ENCODE measurements around the gene DMKN. TPM values are rescaled to one million over a fixed set of nuclear protein-coding genes. Genes with fewer than 3 reads are reported as not detected.
A peak's percentile ranks its signal among the peaks of the same experiment; 100 is the strongest.
"Not testable (repeated sequence)": the region's sequence is repeated elsewhere in the genome, so short reads cannot be mapped to it uniquely, and the experiment has no call there.

The DMKN gene
- total and polyA plus RNA-seq, 5 donors from 2014 or later, result 0.74 to 1.6 (median 1.0) TPM; not detected in 2

DNA sequence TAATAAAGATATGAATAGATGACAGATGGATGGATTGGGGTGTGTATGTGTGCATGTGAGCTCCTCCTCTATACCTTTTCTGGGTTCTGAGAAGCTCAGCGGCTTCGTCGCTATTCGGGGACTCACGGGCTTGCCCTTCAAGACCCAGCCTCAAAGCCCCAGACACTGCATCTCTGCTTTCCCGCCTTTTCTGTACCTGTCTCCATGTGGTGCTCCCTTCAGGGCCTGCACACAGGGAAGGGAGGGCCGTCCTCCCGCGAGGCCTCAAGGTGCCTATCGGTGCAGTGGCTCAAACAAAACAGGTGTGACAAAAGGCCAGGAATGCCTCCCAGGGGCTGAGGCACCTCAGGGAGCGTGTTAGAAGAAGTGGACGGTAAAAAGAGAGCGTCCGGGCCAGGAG is 39.3 kb downstream of the DMKN start:
- Histone ChIP-seq H3K27ac (ENCODE audit: insufficient read depth, low read length, poor library complexity, severe bottlenecking) (no peak overlapping the region), H3K4me1 (ENCODE audit: control insufficient read depth, insufficient read depth, low read length, poor library complexity, severe bottlenecking) (no peaks in the 10 kb centered on the region), H3K36me3 (ENCODE audit: control insufficient read depth, insufficient read depth, low read length) (no peaks in the 10 kb centered on the region), H3K9me3 (ENCODE audit: control insufficient read depth in 2 of 2, low read length in 2 of 2) (no peaks in the 10 kb centered on the region), H3K4me3 (ENCODE audit: low read depth, low read length) (no peak overlapping the region), H3K27me3 (ENCODE audit: control insufficient read depth, insufficient read depth, low read length) (no peaks in the 10 kb centered on the region)
- H3K36me3 Mint-ChIP-seq, result no peaks in the 10 kb centered on the region
- no peak for ATAC-seq (ENCODE audit: low read depth in 2 of 2)
- H3K4me3 Mint-ChIP-seq, result no peak overlapping the region
- no peak for DNase-seq
- peaks cover 0 to 2% (median 0%) of the 10 kb centered on the region in 7 donors for H3K9me3 Mint-ChIP-seq
- peaks cover 0 to 1% (median 0%) of the 10 kb centered on the region in 4 donors for H3K4me1 Mint-ChIP-seq
- no peak overlapping the region for H3K27ac Mint-ChIP-seq
- H3K27me3 Mint-ChIP-seq, result no peaks in the 10 kb centered on the region

DNA sequence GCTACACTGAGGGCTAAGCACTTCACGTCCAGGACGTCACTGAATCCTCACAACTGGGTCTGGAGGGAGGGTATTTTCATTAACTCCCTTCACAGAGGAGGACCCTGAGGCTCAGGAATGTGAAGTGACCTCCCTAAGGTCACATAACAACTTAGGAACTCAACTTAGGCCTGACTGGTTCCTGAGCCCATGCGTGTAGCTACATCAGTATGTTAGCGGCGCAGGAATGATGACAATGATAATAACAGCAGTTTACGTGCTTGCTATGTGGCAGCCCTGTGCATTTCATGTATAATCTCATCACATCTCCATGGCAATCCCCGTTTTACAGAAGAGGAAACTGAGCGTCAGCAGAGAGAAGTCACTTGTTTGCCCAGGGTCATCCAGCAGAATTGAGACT is 41.5 kb downstream of the DMKN start:
- DNase-seq, result no peak
- H3K9me3 Mint-ChIP-seq, result peaks cover 0 to 2% (median 0%) of the 10 kb centered on the region in 7 donors
- no peak overlapping the region for H3K4me3 ChIP-seq (ENCODE audit: low read depth, low read length)
- ATAC-seq (ENCODE audit: low read depth in 2 of 2), result no peak
- peaks cover 0 to 1% (median 0%) of the 10 kb centered on the region in 4 donors for H3K4me1 Mint-ChIP-seq
- H3K4me1 ChIP-seq (ENCODE audit: control insufficient read depth, insufficient read depth, low read length, poor library complexity, severe bottlenecking), result no peaks in the 10 kb centered on the region
- peaks cover 6% of the 10 kb centered on the region for H3K27me3 Mint-ChIP-seq
- H3K27ac Mint-ChIP-seq, result no peak overlapping the region
- no peaks in the 10 kb centered on the region for H3K36me3 ChIP-seq (ENCODE audit: control insufficient read depth, insufficient read depth, low read length)
- no peak overlapping the region for H3K4me3 Mint-ChIP-seq
- no peaks in the 10 kb centered on the region for H3K9me3 ChIP-seq (ENCODE audit: control insufficient read depth in 2 of 2, low read length in 2 of 2)
- H3K27me3 ChIP-seq (ENCODE audit: control insufficient read depth, insufficient read depth, low read length), result no peaks in the 10 kb centered on the region
- H3K36me3 Mint-ChIP-seq, result no peaks in the 10 kb centered on the region
- H3K27ac ChIP-seq (ENCODE audit: insufficient read depth, low read length, poor library complexity, severe bottlenecking), result no peak overlapping the region

DNA sequence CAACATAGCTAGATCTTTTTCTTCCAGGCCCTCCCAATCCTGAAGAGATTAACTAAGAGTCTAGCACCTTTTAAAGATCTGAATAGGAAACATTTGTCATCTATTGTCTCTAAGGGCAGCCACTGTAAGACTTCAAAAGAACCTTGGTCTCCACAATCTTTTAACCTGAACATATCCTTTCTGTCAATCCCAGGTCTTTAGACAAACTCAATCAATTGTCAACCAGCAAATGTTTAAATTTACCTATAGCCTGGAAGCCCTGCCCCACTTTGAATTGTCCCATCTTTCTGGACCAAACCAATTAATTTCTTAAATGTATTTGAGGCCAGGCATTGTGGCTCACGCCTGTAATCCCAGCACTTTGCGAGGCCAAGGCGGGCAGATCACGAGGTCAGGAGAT is 42.4 kb downstream of the DMKN start:
- H3K27me3 Mint-ChIP-seq; H3K36me3 Mint-ChIP-seq; H3K4me3 Mint-ChIP-seq; DNase-seq; H3K9me3 Mint-ChIP-seq; H3K9me3 ChIP-seq (ENCODE audit: control insufficient read depth in 2 of 2, low read length in 2 of 2); H3K27ac Mint-ChIP-seq; H3K4me3 ChIP-seq (ENCODE audit: low read depth, low read length); H3K4me1 ChIP-seq (ENCODE audit: control insufficient read depth, insufficient read depth, low read length, poor library complexity, severe bottlenecking); H3K27ac ChIP-seq (ENCODE audit: insufficient read depth, low read length, poor library complexity, severe bottlenecking); H3K36me3 ChIP-seq (ENCODE audit: control insufficient read depth, insufficient read depth, low read length); H3K4me1 Mint-ChIP-seq; H3K27me3 ChIP-seq (ENCODE audit: control insufficient read depth, insufficient read depth, low read length); ATAC-seq (ENCODE audit: low read depth in 2 of 2): not testable (repeated sequence)

DNA sequence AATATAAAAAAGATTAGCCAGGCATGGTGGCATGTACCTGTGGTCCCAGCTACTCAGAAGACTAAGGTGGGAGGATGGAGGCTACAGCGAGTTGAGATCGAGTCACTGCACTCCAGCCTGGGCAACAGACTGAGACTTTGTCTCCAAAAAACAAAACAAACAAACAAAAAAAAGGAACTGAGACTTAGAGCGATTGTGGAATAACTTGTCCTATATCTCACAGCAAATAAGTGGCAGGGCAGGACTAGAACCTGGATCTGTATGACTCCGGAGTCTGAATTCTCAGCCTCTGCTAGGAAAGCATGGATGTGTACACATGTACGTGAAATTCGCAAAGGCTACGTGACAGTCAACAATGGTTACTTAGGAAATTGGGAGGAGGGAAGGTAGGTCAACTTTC is 43.3 kb downstream of the DMKN start:
- no peaks in the 10 kb centered on the region for H3K27me3 ChIP-seq (ENCODE audit: control insufficient read depth, insufficient read depth, low read length)
- peaks cover 0 to 4% (median 1%) of the 10 kb centered on the region in 4 donors for H3K4me1 Mint-ChIP-seq
- no peaks in the 10 kb centered on the region for H3K36me3 Mint-ChIP-seq
- H3K27ac ChIP-seq (ENCODE audit: insufficient read depth, low read length, poor library complexity, severe bottlenecking), result no peak overlapping the region
- H3K27ac Mint-ChIP-seq, result no peak overlapping the region
- H3K4me3 ChIP-seq (ENCODE audit: low read depth, low read length), result no peak overlapping the region
- H3K9me3 Mint-ChIP-seq, result no peaks in the 10 kb centered on the region
- H3K36me3 ChIP-seq (ENCODE audit: control insufficient read depth, insufficient read depth, low read length), result no peaks in the 10 kb centered on the region
- H3K4me1 ChIP-seq (ENCODE audit: control insufficient read depth, insufficient read depth, low read length, poor library complexity, severe bottlenecking), result no peaks in the 10 kb centered on the region
- no peak overlapping the region for H3K4me3 Mint-ChIP-seq
- no peak for DNase-seq
- peaks cover 6% of the 10 kb centered on the region for H3K27me3 Mint-ChIP-seq
- no peak for ATAC-seq (ENCODE audit: low read depth in 2 of 2)
- no peaks in the 10 kb centered on the region for H3K9me3 ChIP-seq (ENCODE audit: control insufficient read depth in 2 of 2, low read length in 2 of 2)

DNA sequence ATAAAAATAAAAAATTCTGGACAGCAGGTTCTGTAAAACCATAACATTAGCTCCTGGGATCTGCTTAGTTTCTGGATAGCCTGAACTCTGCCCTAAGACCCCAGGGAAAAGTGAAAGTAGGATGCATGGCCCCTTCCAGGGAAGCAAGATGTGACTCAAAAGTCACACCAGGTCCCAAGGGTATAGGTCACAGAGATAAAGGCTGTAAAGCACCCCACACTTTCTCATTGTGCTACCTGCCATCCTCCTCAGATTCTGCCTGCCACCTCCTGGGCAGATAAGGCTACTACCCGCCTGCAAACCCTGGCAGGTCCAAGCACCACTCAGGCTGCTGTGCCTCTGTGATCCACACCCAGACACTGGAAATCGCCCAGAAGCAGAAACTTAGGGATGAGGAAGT is 44.8 kb downstream of the DMKN start:
- H3K9me3 ChIP-seq (ENCODE audit: control insufficient read depth in 2 of 2, low read length in 2 of 2), result no peaks in the 10 kb centered on the region
- H3K27ac Mint-ChIP-seq, result no peak overlapping the region
- H3K27ac ChIP-seq (ENCODE audit: insufficient read depth, low read length, poor library complexity, severe bottlenecking), result no peak overlapping the region
- H3K27me3 ChIP-seq (ENCODE audit: control insufficient read depth, insufficient read depth, low read length), result no peaks in the 10 kb centered on the region
- DNase-seq (peak; percentile 37 to 66 (median 59)), ATAC-seq (ENCODE audit: low read depth in 2 of 2) (peak; percentile 83 to 85)
- H3K36me3 ChIP-seq (ENCODE audit: control insufficient read depth, insufficient read depth, low read length), result no peaks in the 10 kb centered on the region
- no peak overlapping the region for H3K4me3 Mint-ChIP-seq
- H3K9me3 Mint-ChIP-seq, result no peaks in the 10 kb centered on the region
- H3K36me3 Mint-ChIP-seq, result no peaks in the 10 kb centered on the region
- no peaks in the 10 kb centered on the region for H3K4me1 ChIP-seq (ENCODE audit: control insufficient read depth, insufficient read depth, low read length, poor library complexity, severe bottlenecking)
- H3K4me3 ChIP-seq (ENCODE audit: low read depth, low read length), result no peak overlapping the region
- peaks cover 0 to 11% (median 5%) of the 10 kb centered on the region in 4 donors for H3K4me1 Mint-ChIP-seq
- peaks cover 6% of the 10 kb centered on the region for H3K27me3 Mint-ChIP-seq

DNA sequence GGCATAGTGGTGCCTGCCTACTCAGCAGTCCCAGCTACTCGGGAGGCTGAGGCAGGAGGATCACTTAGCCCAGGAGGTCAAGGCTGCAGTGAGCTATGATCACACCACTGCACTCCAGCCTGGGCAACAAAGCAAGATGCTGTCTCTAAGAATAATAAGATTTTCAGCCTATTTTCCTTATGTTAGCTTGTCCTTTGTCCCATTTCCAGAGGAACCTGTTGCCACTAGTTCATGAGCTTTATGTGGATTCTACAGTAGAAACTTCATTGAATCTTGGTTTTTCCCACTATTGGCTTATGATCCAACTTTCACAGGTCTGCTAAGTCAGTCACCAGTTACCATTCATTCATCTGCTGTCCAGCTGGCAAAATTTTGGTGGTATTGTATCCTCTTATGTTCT is 47.2 kb downstream of the DMKN start:
- Histone ChIP-seq H3K4me3 (ENCODE audit: low read depth, low read length) (no peak overlapping the region), H3K9me3 (ENCODE audit: control insufficient read depth in 2 of 2, low read length in 2 of 2) (no peaks in the 10 kb centered on the region), H3K4me1 (ENCODE audit: control insufficient read depth, insufficient read depth, low read length, poor library complexity, severe bottlenecking) (peaks cover 18% of the 10 kb centered on the region), H3K27me3 (ENCODE audit: control insufficient read depth, insufficient read depth, low read length) (no peaks in the 10 kb centered on the region), H3K36me3 (ENCODE audit: control insufficient read depth, insufficient read depth, low read length) (no peaks in the 10 kb centered on the region), H3K27ac (ENCODE audit: insufficient read depth, low read length, poor library complexity, severe bottlenecking) (no peak overlapping the region)
- Mint-ChIP-seq H3K4me1 (peaks cover 9 to 29% (median 16%) of the 10 kb centered on the region in 4 donors), H3K9me3 (no peaks in the 10 kb centered on the region), H3K27ac (peak overlapping the region in 1 of 3 donors; percentile 11), H3K36me3 (no peaks in the 10 kb centered on the region), H3K4me3 (no peak overlapping the region), H3K27me3 (peaks cover 12% of the 10 kb centered on the region)
- ATAC-seq (ENCODE audit: low read depth in 2 of 2) (no peak), DNase-seq (no peak)

DNA sequence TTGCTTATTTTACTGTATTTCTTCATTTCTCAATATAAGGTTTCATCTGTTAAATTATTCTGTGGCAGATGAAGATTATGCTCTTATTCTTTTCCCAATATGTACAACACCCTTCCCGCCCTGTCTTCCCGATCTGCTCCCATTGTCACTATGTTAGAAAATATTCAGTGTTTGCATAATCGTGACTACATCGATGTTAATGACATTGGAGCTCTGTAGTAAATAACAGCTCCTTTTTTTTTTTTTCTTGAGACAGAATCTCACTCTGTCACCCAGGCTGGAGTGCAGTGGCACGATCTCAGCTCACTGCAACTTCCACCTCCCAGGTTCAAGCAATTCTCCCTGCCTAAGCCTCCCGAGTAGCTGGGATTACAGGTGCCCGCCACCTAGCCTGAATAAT is 50.5 kb downstream of the DMKN start:
- H3K4me1 ChIP-seq (ENCODE audit: control insufficient read depth, insufficient read depth, low read length, poor library complexity, severe bottlenecking), result peaks cover 18% of the 10 kb centered on the region
- not testable (repeated sequence) for H3K36me3 Mint-ChIP-seq; DNase-seq; H3K27ac ChIP-seq (ENCODE audit: insufficient read depth, low read length, poor library complexity, severe bottlenecking); H3K27me3 Mint-ChIP-seq; H3K9me3 ChIP-seq (ENCODE audit: control insufficient read depth in 2 of 2, low read length in 2 of 2); H3K9me3 Mint-ChIP-seq; H3K27me3 ChIP-seq (ENCODE audit: control insufficient read depth, insufficient read depth, low read length); H3K36me3 ChIP-seq (ENCODE audit: control insufficient read depth, insufficient read depth, low read length)
- ATAC-seq (ENCODE audit: low read depth in 2 of 2), result peak in 1 of 2 donors; percentile 17
- peaks cover 13 to 39% (median 22%) of the 10 kb centered on the region in 4 donors for H3K4me1 Mint-ChIP-seq
- peak overlapping the region; percentile 72 for H3K4me3 ChIP-seq (ENCODE audit: low read depth, low read length)
- peak overlapping the region; percentile 54 to 88 (median 64) for H3K4me3 Mint-ChIP-seq
- peak overlapping the region; percentile 11 to 96 (median 71) for H3K27ac Mint-ChIP-seq

DNA sequence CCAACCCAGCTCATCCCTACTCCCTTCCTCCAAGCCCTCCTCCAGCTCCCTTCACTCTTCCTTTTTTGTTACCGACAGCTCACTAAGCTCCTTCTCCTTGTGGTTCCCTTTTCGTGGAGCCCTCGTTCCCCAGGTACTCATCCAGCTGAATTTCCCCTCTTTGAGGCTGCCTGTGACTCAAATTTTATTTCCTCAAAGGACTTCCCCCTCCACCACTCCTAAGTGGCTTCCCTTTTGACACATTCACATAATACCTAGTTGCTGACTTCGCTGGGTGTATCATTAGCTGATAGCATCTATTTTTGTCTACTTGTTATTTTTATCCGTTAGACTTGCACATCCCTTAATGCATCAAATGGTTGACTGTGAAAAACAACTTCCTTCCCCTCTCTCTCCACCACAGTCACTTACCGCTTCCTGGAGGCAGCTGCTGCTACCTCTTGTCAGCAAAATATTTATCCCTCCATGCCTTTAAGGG is 50.9 kb downstream of the DMKN start:
- no peaks in the 10 kb centered on the region for H3K9me3 ChIP-seq (ENCODE audit: control insufficient read depth in 2 of 2, low read length in 2 of 2)
- DNase-seq (peak; percentile 8 to 83 (median 81)), ATAC-seq (ENCODE audit: low read depth in 2 of 2) (peak; percentile 85 to 94)
- peaks cover 18% of the 10 kb centered on the region for H3K4me1 ChIP-seq (ENCODE audit: control insufficient read depth, insufficient read depth, low read length, poor library complexity, severe bottlenecking)
- no peak overlapping the region for H3K27ac ChIP-seq (ENCODE audit: insufficient read depth, low read length, poor library complexity, severe bottlenecking)
- no peaks in the 10 kb centered on the region for H3K36me3 ChIP-seq (ENCODE audit: control insufficient read depth, insufficient read depth, low read length)
- peak overlapping the region; percentile 72 for H3K4me3 ChIP-seq (ENCODE audit: low read depth, low read length)
- Mint-ChIP-seq H3K27me3 (peaks cover 6% of the 10 kb centered on the region), H3K4me1 (peaks cover 13 to 39% (median 22%) of the 10 kb centered on the region in 4 donors), H3K9me3 (no peaks in the 10 kb centered on the region), H3K36me3 (no peaks in the 10 kb centered on the region), H3K4me3 (peak overlapping the region; percentile 54 to 88 (median 64)), H3K27ac (peak overlapping the region; percentile 71 to 96 (median 90))
- no peaks in the 10 kb centered on the region for H3K27me3 ChIP-seq (ENCODE audit: control insufficient read depth, insufficient read depth, low read length)
